Measurements from ENCODE around the gene ASIC3.
"Not testable (repeated sequence)": the region's sequence is repeated elsewhere in the genome, so short reads cannot be mapped to it uniquely, and the experiment has no call there.

ASIC3 gene

DNA sequence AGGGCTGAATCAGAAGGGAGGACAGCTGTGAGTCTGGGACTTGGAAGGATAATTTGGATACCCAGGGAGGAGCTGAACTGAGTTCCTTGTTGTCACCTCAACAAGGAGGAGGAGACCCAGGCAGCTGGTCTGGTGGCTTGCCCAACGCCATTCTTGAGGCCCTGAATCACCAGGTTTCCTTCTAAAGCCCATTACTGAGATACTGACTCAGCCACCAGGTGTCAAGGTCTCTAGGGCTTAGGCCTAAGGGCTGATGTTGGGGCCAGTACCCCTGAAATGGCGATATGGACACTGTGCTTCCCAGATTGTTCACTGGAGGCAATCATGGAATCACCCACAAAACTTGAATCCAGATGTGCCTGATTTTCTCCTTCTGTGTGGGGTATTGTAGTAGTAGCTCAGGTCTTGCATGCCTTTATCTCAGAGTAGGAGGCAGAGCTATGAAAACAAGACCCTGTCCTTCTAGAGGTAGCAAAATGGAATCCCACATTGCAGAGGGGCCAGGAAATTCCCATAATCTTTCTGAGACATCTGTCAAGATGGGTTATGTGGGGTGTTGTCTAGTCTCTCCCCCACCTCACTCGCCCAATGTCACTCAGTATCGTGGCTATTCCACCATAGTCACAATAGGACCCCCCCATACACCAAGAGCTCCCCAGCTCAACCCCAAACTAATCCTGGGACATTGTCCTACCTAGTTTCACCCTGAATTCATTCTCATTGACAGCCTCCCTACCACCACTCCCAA, 22.2 kb upstream of the ASIC3 start:
- Histone ChIP-seq H3K4me3 (ENCODE audit: low read length) (no peak overlapping the region), H3K27me3 (ENCODE audit: control insufficient read depth, insufficient read depth, low read length) (peaks cover 23% of the 10 kb centered on the region), H3K4me2 (ENCODE audit: low read length) (no peak overlapping the region), H3K9me3 (replicated peaks; ENCODE audit: low read length) (no peaks in the 10 kb centered on the region), H3K36me3 (ENCODE audit: insufficient read depth, low read length) (no peaks in the 10 kb centered on the region), H3K4me1 (ENCODE audit: control insufficient read depth, insufficient read depth, low read length) (peaks cover 7% of the 10 kb centered on the region), H3K9ac (ENCODE audit: low read depth, low read length) (no peak overlapping the region)

DNA sequence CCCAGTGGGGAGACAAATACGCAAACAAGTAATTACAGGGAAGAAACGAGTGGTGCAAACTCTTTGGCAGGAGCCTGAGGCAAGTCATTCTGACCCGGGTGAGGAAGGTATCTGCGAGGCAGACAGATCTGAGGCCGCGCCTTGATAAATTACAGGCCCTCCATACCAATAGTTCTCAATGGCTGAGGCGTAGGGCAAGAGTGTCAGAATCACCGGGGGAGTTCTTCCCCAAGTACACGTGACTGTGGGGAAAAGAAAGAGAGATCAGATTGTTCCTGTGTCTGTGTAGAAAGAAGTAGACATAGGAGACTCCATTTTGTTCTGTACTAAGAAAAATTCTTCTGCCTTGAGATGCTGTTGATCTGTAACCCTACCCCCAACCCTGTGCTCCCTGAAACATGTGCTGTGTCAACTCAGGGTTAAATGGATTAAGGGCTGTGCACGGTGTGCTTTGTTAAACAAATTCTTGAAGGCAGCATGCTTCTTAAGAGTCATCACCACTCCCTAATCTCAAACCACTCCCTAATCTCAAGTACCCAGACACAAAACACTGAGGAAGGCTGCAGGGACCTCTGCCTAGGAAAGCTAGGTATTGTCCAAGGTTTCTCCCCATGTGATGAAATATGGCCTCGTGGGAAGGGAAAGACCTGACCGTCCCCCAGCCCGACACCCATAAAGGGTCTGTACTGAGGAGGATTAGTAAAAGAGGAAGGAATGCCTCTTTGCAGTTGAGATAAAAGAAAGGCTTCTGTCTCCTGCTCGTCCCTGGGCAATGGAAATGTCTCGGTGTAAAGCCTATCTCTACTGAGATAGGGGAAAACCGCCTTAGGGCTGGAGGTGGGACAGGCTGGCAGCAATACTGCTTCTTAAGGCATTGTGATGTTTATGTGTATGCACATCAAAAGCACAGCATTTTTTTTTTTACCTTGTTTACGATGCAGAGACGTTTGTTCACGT, 21.3 kb upstream of the ASIC3 start:
- not testable (repeated sequence) for H3K36me3 ChIP-seq (ENCODE audit: insufficient read depth, low read length)
- peak overlapping the region; percentile 82 for H3K4me3 ChIP-seq (ENCODE audit: low read length)

DNA sequence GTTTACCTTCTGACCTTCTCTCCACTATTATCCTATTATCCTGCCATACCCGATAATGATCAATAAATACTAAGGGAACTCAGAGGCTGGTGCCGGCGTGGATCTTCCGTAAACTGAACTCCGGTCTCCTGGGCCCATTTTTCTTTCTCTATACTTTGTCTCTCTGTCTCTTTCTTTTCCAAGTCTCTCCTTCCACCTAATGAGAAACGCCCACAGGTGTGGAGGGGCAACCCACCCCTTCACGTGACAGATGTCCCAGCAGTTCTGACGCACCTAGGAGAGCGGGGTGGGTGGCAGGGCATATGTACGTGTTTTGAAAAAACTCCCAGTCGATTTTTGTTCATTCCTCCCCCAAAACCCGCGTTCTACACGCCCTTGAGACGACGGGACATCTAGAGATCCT, 20.6 kb upstream of the ASIC3 start:
- H3K27me3 ChIP-seq (ENCODE audit: control insufficient read depth, insufficient read depth, low read length) = peaks cover 14% of the 10 kb centered on the region
- H3K36me3 ChIP-seq (ENCODE audit: insufficient read depth, low read length); H3K4me1 ChIP-seq (ENCODE audit: control insufficient read depth, insufficient read depth, low read length); H3K9me3 ChIP-seq (replicated peaks; ENCODE audit: low read length): not testable (repeated sequence)
- H3K9ac ChIP-seq (ENCODE audit: low read depth, low read length) = peak overlapping the region; percentile 62
- H3K4me3 ChIP-seq (ENCODE audit: low read length) = peak overlapping the region; percentile 82
- H3K4me2 ChIP-seq (ENCODE audit: low read length) = peak overlapping the region; percentile 94

More for the DNA sequence above, 21.3 kb upstream of the ASIC3 start:
- not testable (repeated sequence) for H3K9me3 ChIP-seq (replicated peaks; ENCODE audit: low read length); H3K9ac ChIP-seq (ENCODE audit: low read depth, low read length); H3K4me1 ChIP-seq (ENCODE audit: control insufficient read depth, insufficient read depth, low read length)
- Histone ChIP-seq H3K27me3 (ENCODE audit: control insufficient read depth, insufficient read depth, low read length) (peaks cover 16% of the 10 kb centered on the region), H3K4me2 (ENCODE audit: low read length) (peak overlapping the region; percentile 94)

DNA sequence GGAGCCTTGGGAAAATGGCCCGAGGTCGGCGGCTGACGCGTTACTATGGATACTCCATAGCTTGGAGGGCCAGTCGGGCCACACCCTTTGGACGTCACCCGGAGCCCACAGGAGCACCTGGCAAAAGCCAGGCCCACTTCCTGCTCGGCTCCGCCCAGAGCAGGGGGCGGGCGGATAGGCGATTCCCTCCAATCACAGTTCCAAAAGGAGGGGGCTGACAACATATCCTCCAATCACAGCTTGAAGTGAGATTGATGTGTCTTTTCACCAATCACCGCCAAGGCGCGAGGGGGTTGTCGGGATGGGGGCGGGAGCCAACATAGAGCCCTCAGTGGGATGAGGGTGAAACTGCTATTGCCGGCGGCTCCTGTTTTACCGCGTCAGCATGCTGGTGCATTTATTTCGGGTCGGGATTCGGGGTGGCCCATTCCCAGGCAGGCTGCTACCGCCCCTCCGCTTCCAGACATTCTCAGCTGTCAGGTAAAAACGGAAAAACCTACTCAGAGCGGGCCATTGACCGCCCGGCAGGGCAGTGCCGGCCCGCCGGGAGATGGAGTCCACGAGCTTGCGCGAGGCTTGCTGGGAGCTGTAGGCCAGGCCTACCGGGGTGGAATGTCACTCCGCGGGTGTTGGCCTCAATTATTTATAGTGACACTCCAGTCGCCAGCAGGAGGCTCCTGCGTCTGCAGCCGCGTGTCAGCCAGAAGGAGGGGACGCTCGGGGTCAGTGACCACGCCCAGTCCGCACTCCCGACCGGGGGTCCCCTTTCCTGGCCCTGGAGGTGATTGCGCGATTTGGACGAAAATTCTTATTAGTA, 20.0 kb upstream of the ASIC3 start, which contains the start of gene ABCB8:
Gene ABCB8, plus strand, starts transcription at position 320 of the 817 bp plus-strand sequence. Its CDS starts 66 bp downstream, at position 386.
- H3K27me3 ChIP-seq (ENCODE audit: control insufficient read depth, insufficient read depth, low read length) = peaks cover 8% of the 10 kb centered on the region
- peaks cover 7% of the 10 kb centered on the region for H3K4me1 ChIP-seq (ENCODE audit: control insufficient read depth, insufficient read depth, low read length)
- H3K9ac ChIP-seq (ENCODE audit: low read depth, low read length) = peak within 1 kb of the TSS; percentile 88
- H3K9me3 ChIP-seq (replicated peaks; ENCODE audit: low read length) = no peaks in the 10 kb centered on the region
- peak within 1 kb of the TSS; percentile 82 for H3K4me3 ChIP-seq (ENCODE audit: low read length)
- H3K4me2 ChIP-seq (ENCODE audit: low read length) = peak within 1 kb of the TSS; percentile 94
- peaks cover 7% of the 10 kb centered on the region for H3K36me3 ChIP-seq (ENCODE audit: insufficient read depth, low read length)

DNA sequence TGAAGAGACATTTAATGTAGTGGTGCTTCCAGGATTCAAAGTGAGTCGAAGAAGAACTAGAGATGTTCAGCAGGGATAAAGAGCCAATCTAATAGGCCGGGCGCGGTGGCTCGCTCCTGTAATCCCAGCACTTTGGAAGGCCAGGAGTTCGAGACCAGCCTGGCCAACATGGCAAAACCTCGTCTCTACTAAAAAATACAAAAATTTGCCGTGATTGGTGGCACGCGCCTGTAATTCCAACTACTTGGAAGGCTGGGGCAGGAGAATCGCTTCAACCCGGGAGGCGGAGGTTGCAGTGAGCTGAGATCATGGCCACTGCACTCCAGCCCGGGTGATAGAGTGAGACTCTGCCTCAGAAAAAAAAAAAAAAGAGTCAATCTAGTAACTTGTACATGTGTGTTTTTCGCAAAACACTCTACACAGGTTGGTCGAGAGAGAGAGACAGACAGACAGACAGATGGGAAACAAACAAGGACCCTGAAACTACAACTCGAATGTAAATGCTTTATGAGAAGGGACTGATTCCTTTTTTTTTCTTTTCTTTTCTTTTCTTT, 19.3 kb upstream of the ASIC3 start:
- Histone ChIP-seq H3K9me3 (replicated peaks; ENCODE audit: low read length) (no peaks in the 10 kb centered on the region), H3K9ac (ENCODE audit: low read depth, low read length) (peak overlapping the region; percentile 88), H3K27me3 (ENCODE audit: control insufficient read depth, insufficient read depth, low read length) (peaks cover 3% of the 10 kb centered on the region), H3K4me1 (ENCODE audit: control insufficient read depth, insufficient read depth, low read length) (peaks cover 7% of the 10 kb centered on the region), H3K4me2 (ENCODE audit: low read length) (peak overlapping the region; percentile 87), H3K4me3 (ENCODE audit: low read length) (peak overlapping the region; percentile 82), H3K36me3 (ENCODE audit: insufficient read depth, low read length) (peaks cover 11% of the 10 kb centered on the region)

DNA sequence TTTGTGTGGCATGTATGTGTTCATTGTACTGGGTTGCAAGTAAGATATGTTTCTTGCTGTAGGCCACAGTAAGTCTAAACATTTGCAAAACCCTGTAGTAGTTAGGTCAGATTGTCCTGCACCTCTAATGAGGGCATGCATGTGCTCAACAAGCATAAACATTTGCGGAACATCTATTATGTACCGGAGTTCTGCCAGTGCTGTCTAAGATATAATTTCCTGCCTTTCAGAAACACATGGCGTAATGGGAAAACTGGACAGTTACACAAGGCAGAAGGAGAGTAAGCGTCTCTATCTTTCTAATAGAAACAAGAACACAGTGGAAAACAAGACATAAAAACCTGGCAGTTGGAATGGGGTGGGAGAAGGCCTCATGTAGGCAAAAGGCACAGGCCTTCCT, 17.3 kb upstream of the ASIC3 start:
- no peak overlapping the region for H3K4me2 ChIP-seq (ENCODE audit: low read length)
- no peak overlapping the region for H3K4me3 ChIP-seq (ENCODE audit: low read length)
- H3K36me3 ChIP-seq (ENCODE audit: insufficient read depth, low read length) = peaks cover 30% of the 10 kb centered on the region
- H3K4me1 ChIP-seq (ENCODE audit: control insufficient read depth, insufficient read depth, low read length) = peaks cover 7% of the 10 kb centered on the region
- no peak overlapping the region for H3K9ac ChIP-seq (ENCODE audit: low read depth, low read length)
- H3K9me3 ChIP-seq (replicated peaks; ENCODE audit: low read length) = no peaks in the 10 kb centered on the region
- no peaks in the 10 kb centered on the region for H3K27me3 ChIP-seq (ENCODE audit: control insufficient read depth, insufficient read depth, low read length)

DNA sequence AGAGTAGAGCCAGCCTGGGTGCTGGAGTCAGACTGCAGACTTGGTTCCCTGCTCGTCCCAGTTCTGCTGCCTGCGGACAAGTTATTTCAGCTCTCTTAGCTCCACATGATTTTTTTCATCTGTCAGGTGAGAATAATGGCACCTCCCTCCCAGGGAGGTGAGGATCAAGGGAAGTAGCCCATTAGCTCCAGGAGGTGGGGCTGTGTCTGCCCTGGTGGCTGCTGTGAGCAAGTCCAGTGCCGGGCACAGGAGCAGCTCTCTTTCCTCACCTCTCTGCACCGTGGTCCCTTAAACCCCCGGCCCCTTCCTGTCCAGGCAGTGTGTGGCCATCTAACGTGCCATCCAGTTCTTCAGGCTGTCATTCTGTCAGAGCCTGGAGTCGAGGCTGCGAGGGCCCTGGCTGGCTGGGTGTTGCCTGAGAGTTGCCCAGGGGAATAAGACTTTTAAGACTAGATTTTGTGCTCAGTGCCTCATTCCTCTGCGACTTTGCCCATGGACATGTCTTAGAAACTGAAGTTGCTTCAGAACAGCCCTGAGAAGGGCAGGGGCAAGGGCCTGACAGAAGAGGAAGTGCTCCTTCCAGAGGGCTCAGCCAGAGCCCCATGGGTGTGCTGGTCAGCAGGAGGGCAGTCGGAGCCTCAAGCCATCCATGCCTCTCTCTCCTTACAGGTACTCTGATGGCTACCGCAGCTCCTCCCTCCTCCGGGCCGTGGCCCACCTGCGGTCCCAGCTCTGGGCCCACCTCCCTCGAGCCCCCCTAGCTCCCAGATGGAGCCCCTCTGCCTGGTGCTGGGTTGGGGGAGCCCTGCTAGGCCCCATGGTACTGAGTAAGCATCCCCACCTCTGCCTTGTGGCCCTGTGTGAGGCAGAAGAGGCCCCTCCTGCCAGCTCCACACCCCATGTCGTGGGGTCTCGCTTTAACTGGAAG, 15.1 kb upstream of the ASIC3 start:
- no peak overlapping the region for H3K4me3 ChIP-seq (ENCODE audit: low read length)
- peaks cover 43% of the 10 kb centered on the region for H3K36me3 ChIP-seq (ENCODE audit: insufficient read depth, low read length)
- H3K27me3 ChIP-seq (ENCODE audit: control insufficient read depth, insufficient read depth, low read length) = no peaks in the 10 kb centered on the region
- H3K9ac ChIP-seq (ENCODE audit: low read depth, low read length) = no peak overlapping the region
- H3K9me3 ChIP-seq (replicated peaks; ENCODE audit: low read length) = no peaks in the 10 kb centered on the region
- H3K4me2 ChIP-seq (ENCODE audit: low read length) = no peak overlapping the region
- peaks cover 4% of the 10 kb centered on the region for H3K4me1 ChIP-seq (ENCODE audit: control insufficient read depth, insufficient read depth, low read length)

DNA sequence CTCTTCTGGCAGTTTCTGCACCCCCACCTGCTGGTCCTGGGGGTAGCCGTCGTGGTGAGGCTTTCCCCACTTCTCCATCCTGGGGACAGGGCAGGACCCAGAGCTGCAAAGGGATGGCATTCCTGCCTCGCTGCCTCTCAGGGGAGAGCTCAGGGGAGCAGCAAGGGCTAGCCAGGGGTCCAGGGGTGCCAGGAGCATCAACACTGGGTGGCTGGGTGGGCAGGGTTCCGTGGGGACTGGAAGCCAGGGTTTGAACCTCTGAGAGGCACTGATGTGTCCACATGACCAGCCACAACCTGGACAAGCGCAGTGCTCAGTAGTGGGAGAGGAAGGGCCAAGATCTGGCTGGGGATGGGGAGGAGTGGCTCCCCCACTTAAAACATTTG, 14.5 kb upstream of the ASIC3 start:
- Histone ChIP-seq H3K9ac (ENCODE audit: low read depth, low read length) (no peak overlapping the region), H3K4me3 (ENCODE audit: low read length) (no peak overlapping the region), H3K4me2 (ENCODE audit: low read length) (no peak overlapping the region), H3K4me1 (ENCODE audit: control insufficient read depth, insufficient read depth, low read length) (peaks cover 11% of the 10 kb centered on the region), H3K27me3 (ENCODE audit: control insufficient read depth, insufficient read depth, low read length) (no peaks in the 10 kb centered on the region), H3K9me3 (replicated peaks; ENCODE audit: low read length) (no peaks in the 10 kb centered on the region), H3K36me3 (ENCODE audit: insufficient read depth, low read length) (peaks cover 43% of the 10 kb centered on the region)

DNA sequence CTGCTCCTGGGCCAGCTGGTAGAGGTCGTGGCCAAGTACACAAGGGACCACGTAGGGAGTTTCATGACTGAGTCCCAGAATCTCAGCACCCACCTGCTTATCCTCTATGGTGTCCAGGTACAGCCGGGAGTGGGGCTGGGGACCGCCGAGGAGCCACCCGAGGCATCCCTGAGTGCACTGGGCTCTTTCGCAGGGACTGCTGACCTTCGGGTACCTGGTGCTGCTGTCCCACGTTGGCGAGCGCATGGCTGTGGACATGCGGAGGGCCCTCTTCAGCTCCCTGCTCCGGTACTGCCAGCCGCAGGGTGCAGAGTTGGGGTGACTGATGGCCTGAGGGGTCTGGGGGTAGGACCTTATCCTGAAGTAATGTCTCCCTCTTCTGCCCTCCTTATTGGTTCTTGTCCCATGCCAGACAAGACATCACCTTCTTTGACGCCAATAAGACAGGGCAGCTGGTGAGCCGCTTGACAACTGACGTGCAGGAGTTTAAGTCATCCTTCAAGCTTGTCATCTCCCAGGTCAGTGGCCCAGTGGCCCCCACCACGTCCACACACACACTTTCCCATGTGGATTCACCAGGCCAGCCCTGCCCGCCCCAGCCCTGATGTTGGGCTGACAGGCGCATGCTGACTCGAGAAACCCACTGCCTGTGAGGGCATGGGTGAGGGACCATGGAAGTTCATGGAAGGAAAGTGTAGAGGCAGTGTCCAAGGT, 13.9 kb upstream of the ASIC3 start:
- H3K36me3 ChIP-seq (ENCODE audit: insufficient read depth, low read length) = peaks cover 43% of the 10 kb centered on the region
- H3K4me1 ChIP-seq (ENCODE audit: control insufficient read depth, insufficient read depth, low read length) = peaks cover 17% of the 10 kb centered on the region
- H3K9ac ChIP-seq (ENCODE audit: low read depth, low read length) = no peak overlapping the region
- H3K27me3 ChIP-seq (ENCODE audit: control insufficient read depth, insufficient read depth, low read length) = no peaks in the 10 kb centered on the region
- H3K4me3 ChIP-seq (ENCODE audit: low read length) = no peak overlapping the region
- H3K9me3 ChIP-seq (replicated peaks; ENCODE audit: low read length) = no peaks in the 10 kb centered on the region
- no peak overlapping the region for H3K4me2 ChIP-seq (ENCODE audit: low read length)

Measured in skeletal muscle satellite cell (primary cell).